Measurements from ENCODE around the gene C1QC. TPM values are rescaled to one million over a fixed set of nuclear protein-coding genes. Genes with fewer than 3 reads are reported as not detected.

The C1QC gene
- total RNA-seq, 1 experiment from 2014 or later, result not detected

- no peaks in the 10 kb centered on the region for H3K79me1 ChIP-seq (ENCODE audit: insufficient read depth, low read depth, low read length, poor library complexity, severe bottlenecking)
- H3K9me3 ChIP-seq (ENCODE audit: control insufficient read depth, low read depth, low read length), result no peaks in the 10 kb centered on the region
- Mint-ChIP-seq H3K27ac (no peak overlapping the region), H3K9me3 (no peaks in the 10 kb centered on the region), H3K36me3 (ENCODE audit: insufficient read depth in 1 of 3, low read depth in 3 of 3) (no peaks in the 10 kb centered on the region), H3K27me3 (ENCODE audit: low read depth) (peaks cover 5% of the 10 kb centered on the region), H3K4me1 (peaks cover 0 to 10% of the 10 kb centered on the region in 2 experiments; a peak in 2 of 4 replicates), H3K4me3 (no peak overlapping the region)
- H3K4ac ChIP-seq (ENCODE audit: low read depth, low read length), result no peak overlapping the region
- no peaks in the 10 kb centered on the region for H3K23me2 ChIP-seq (ENCODE audit: insufficient read length, low read depth, low read length, poor library complexity, severe bottlenecking)
- no peak overlapping the region for H2AFZ ChIP-seq (ENCODE audit: low read length)
- TF ChIP-seq CTCF (conservative IDR thresholded peaks at IDR 0.05), result no peak
- H4K5ac ChIP-seq (ENCODE audit: insufficient read length, low read depth, low read length), result no peak overlapping the region
- H3K9ac ChIP-seq (ENCODE audit: extremely low read depth, insufficient read length, low read length), result no peak overlapping the region
- no peak overlapping the region for H4K91ac ChIP-seq (ENCODE audit: insufficient read length, low read depth, low read length)
- no peak overlapping the region for H2BK120ac ChIP-seq (ENCODE audit: low read depth, low read length, poor library complexity, severe bottlenecking)
- H3T11ph ChIP-seq (ENCODE audit: low read length), result no peak overlapping the region
- H3K18ac ChIP-seq (ENCODE audit: insufficient read length, low read depth, low read length), result no peak overlapping the region
- no peaks in the 10 kb centered on the region for H3K4me1 ChIP-seq (ENCODE audit: insufficient read depth, low read length)
- H3K14ac ChIP-seq (ENCODE audit: insufficient read depth, low read length), result no peak overlapping the region; the same call in 1 of the 2 replicates
- H3K79me2 ChIP-seq (ENCODE audit: insufficient read depth, low read length), result no peaks in the 10 kb centered on the region
- H2AK5ac ChIP-seq (ENCODE audit: insufficient read length, low read length), result no peak overlapping the region
- no peak overlapping the region for H3K4me2 ChIP-seq (ENCODE audit: insufficient read depth, insufficient read length, low read length)
- H2BK5ac ChIP-seq (ENCODE audit: insufficient read length, low read length), result no peak overlapping the region
- H3K27me3 ChIP-seq (ENCODE audit: insufficient read depth, low read length), result no peaks in the 10 kb centered on the region
- H3K23ac ChIP-seq (ENCODE audit: insufficient read length, low read depth, low read length), result no peak overlapping the region
- no CpG with 5 or more reads among the region's 8 CpGs for WGBS (ENCODE audit: extremely low coverage, insufficient read length, low lambda C conversion rate)
- no peak overlapping the region for H2BK20ac ChIP-seq (ENCODE audit: low read depth, low read length, poor library complexity, severe bottlenecking)
- no peak for DNase-seq
- H3K56ac ChIP-seq (ENCODE audit: insufficient read length, low read depth, low read length), result no peak overlapping the region
- H4K8ac ChIP-seq (replicated peaks; ENCODE audit: insufficient read length, low read depth, low read length), result no peak overlapping the region
- no peak overlapping the region for H3K27ac ChIP-seq (ENCODE audit: insufficient read length, low read depth, low read length)
- no peaks in the 10 kb centered on the region for H4K20me1 ChIP-seq (ENCODE audit: control insufficient read depth, insufficient read depth, insufficient read length)
- no peak overlapping the region for H2BK15ac ChIP-seq (ENCODE audit: low read depth, low read length)
- no peak overlapping the region for H2BK12ac ChIP-seq (ENCODE audit: insufficient read length, low read depth, low read length)
These were observed 45.4 kb upstream of the C1QC start for GRCh38 chr1:22597996-22598395.

Measured in H9 (cell line).